Karpas-422 (cell line): ENCODE measurements around the gene GFOD2. TPM values are rescaled to one million over a fixed set of nuclear protein-coding genes. Genes with fewer than 3 reads are reported as not detected.

Experiments
- DNase-seq: peaks from one replicate; pipeline ENCODE4 v3.0.0-alpha.2; 2015
- H2AFZ ChIP-seq: fragments of 200-600 bp; sonication (generic); 2 replicates; pipeline ENCODE4 v1.6.1; 2014; ENCODE audit warnings: antibody characterized with exemption, low read length, mixed read lengths
- H3K27ac ChIP-seq: fragments of 200-600 bp; sonication (generic); 2 replicates; pipeline ENCODE4 v1.5.1; 2014; ENCODE audit warnings: mild to moderate bottlenecking, low read length, moderate library complexity
- H3K27me3 ChIP-seq: fragments of 200-600 bp; sonication (generic); 2 replicates; pipeline ENCODE4 v1.6.1; 2014; ENCODE audit warnings: low read length, mixed read lengths
- H3K36me3 ChIP-seq: fragments of 200-600 bp; sonication (generic); 2 replicates; pipeline ENCODE4 v1.6.1; 2014; ENCODE audit warnings: low read length, mixed read lengths; ENCODE audit not compliant: insufficient read depth
- H3K4me1 ChIP-seq: fragments of 200-600 bp; sonication (generic); 2 replicates; pipeline ENCODE4 v1.6.1; 2014; ENCODE audit warnings: mild to moderate bottlenecking, low read length, mixed read lengths
- H3K4me2 ChIP-seq: fragments of 200-600 bp; sonication (generic); 2 replicates; pipeline ENCODE4 v1.6.1; 2014; ENCODE audit warnings: low read length, low read depth, mild to moderate bottlenecking; ENCODE audit not compliant: poor library complexity, severe bottlenecking
- H3K4me3 ChIP-seq: fragments of 200-600 bp; sonication (generic); 2 replicates; pipeline ENCODE4 v1.5.1; 2014; ENCODE audit warnings: mild to moderate bottlenecking, antibody characterized with exemption, low read length, mixed read lengths
- H3K79me2 ChIP-seq: fragments of 200-600 bp; sonication (generic); 2 replicates; pipeline ENCODE4 v1.6.1; 2014; ENCODE audit warnings: mild to moderate bottlenecking, low read length, mixed read lengths
- H3K9ac ChIP-seq: fragments of 200-600 bp; sonication (generic); 2 replicates; pipeline ENCODE4 v1.6.0; 2014; ENCODE audit warnings: low read length
- H3K9me2 ChIP-seq: fragments of 200-600 bp; sonication (generic), shearing (Covaris generic); replicated peaks from 2 replicates; pipeline ENCODE4 v1.6.0; 2014; ENCODE audit warnings: mild to moderate bottlenecking, low read length, moderate library complexity; ENCODE audit not compliant: insufficient read depth
- H3K9me3 ChIP-seq: fragments of 300-700, 200-600 bp; sonication (generic); 2 replicates; pipeline ENCODE4 v1.6.1; 2014; ENCODE audit warnings: low read length, mixed read lengths
- H4K20me1 ChIP-seq: fragments of 200-600 bp; sonication (generic); 2 replicates; pipeline ENCODE4 v1.6.1; 2014; ENCODE audit warnings: mild to moderate bottlenecking, antibody characterized with exemption, low read length, low read depth; ENCODE audit not compliant: insufficient read depth
- total RNA-seq: library from RNA; depleted of rRNA; stranded (reverse); fragments of >200 nt; shearing (Covaris generic); gene quantifications from 2 replicates; pipeline ENCODE4 v1.2.3, GENCODE V29; 2014; ENCODE audit warnings: low replicate concordance

Gene GFOD2
- total RNA-seq, 1 experiment from 2014 or later: 12.9 TPM

DNA sequence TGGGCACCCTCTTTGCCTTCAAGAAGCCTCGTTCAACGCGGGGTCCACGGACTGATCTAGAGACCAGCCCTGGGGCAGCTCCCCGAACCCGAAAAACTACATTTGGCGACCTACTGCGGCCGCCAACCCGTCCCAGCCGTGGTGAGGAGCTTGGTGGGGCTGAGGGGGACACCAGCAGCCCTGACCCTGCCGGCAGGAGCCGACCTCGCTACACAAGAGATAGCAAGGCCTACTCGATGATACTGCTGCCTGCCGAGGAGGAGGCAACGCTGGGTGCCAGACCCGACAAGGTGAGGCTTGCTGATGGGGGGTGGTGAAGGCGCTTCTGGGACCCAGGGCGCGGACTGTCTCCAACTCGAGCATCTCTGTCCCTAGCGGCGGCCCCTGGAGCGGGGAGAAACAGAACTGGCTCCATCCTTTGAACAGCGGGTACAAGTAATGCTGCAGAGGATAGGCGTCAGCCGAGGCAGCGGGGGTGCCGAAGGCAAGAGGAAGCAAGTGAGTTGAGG lies 64.7 kb downstream of the GFOD2 start:
- no peaks in the 10 kb centered on the region for H3K9me2 ChIP-seq
- no peaks in the 10 kb centered on the region for H3K9me3 ChIP-seq
- H3K4me2 ChIP-seq: no peak overlapping the region
- no peaks in the 10 kb centered on the region for H3K27me3 ChIP-seq
- H3K4me3 ChIP-seq: no peak overlapping the region
- DNase-seq: no peak
- H3K36me3 ChIP-seq: no peaks in the 10 kb centered on the region
- peaks cover 13% of the 10 kb centered on the region for H3K79me2 ChIP-seq
- H3K4me1 ChIP-seq: peaks cover 10% of the 10 kb centered on the region
- no peak overlapping the region for H3K9ac ChIP-seq
- H3K27ac ChIP-seq: no peak overlapping the region
- H2AFZ ChIP-seq: no peak overlapping the region
- peaks cover under 1% of the 10 kb centered on the region; the same call in 1 of the 2 replicates for H4K20me1 ChIP-seq

DNA sequence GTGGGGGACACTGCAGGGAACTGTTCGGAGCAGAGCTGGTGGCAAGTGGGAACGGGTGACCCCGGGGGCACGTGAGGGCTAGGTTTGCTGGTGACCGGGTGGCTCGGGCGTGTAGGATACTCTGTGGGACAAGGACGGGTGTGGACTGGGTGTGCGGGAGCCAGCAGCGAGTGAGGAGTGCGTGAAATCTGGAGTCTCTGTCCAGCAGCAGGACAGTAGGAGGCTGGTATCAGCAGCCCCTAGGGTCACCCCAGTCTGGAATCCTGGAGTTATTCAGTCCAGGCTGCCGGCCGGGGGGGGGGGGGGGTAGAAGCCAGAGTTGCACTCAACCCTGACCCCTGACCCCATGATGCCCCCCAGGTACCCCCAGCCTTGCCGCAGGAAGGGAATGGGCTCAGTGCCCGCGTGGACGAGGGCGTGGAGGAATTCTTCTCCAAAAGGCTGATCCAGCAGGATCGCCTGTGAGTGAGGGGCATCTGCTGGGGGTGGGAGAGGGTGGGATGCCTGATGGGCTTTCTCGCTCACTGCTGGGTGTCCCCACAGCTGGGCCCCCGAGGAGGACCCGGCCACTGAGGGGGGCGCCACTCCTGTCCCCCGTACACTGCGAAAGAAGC lies 65.2 kb downstream of the GFOD2 start:
- no peaks in the 10 kb centered on the region for H3K9me3 ChIP-seq
- H3K4me3 ChIP-seq: no peak overlapping the region
- no peaks in the 10 kb centered on the region; the same call in 1 of the 2 replicates for H4K20me1 ChIP-seq
- no peak for DNase-seq
- no peak overlapping the region for H3K9ac ChIP-seq
- H2AFZ ChIP-seq: no peak overlapping the region
- H3K27me3 ChIP-seq: no peaks in the 10 kb centered on the region
- no peak overlapping the region for H3K27ac ChIP-seq
- no peak overlapping the region for H3K4me2 ChIP-seq
- no peaks in the 10 kb centered on the region for H3K36me3 ChIP-seq
- peaks cover 6% of the 10 kb centered on the region for H3K4me1 ChIP-seq
- peaks cover 7% of the 10 kb centered on the region for H3K79me2 ChIP-seq
- H3K9me2 ChIP-seq: no peaks in the 10 kb centered on the region

DNA sequence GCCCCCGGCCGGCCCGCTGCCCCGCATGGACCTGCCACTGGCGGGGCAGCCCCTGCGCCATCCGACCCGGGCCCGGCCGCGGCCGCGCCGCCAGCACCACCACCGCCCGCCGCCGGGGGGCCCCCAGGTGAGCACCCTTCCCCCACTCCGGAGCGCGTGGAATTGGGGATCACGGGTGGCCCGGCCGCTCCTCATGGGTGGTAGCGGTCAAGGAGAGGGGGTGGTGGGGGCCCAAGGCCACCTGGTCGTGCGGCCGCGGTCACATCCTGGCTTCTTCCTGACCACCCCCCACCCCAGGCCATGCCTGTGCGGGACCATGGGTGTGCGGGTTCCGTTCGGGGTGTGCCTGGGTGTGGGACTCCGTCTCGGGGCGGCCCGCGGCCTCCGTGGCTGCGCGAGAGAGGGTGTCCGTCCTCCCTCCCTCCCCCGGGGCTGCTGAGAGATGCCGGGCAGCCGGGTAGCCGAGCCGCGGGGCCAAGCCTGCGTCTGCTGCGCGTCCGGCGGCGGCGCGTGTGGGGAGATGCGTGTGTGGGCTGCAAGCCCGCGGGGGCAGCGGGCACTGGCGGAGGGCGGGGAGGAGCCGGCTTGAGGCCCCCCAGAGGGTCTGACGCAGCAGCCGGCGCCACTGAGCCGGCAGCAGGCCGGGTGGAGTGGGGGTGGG lies 65.9 kb downstream of the GFOD2 start:
- no peaks in the 10 kb centered on the region for H4K20me1 ChIP-seq
- no peaks in the 10 kb centered on the region for H3K36me3 ChIP-seq
- H3K79me2 ChIP-seq: peaks cover under 1% of the 10 kb centered on the region; the same call in 1 of the 2 replicates
- no peak overlapping the region for H3K9ac ChIP-seq
- H3K4me2 ChIP-seq: no peak overlapping the region
- H3K4me1 ChIP-seq: no peaks in the 10 kb centered on the region; the same call in 1 of the 2 replicates
- H3K27ac ChIP-seq: no peak overlapping the region
- no peaks in the 10 kb centered on the region for H3K9me2 ChIP-seq
- H3K9me3 ChIP-seq: no peaks in the 10 kb centered on the region
- DNase-seq: no peak
- H3K27me3 ChIP-seq: no peaks in the 10 kb centered on the region
- no peak overlapping the region for H3K4me3 ChIP-seq
- H2AFZ ChIP-seq: no peak overlapping the region

DNA sequence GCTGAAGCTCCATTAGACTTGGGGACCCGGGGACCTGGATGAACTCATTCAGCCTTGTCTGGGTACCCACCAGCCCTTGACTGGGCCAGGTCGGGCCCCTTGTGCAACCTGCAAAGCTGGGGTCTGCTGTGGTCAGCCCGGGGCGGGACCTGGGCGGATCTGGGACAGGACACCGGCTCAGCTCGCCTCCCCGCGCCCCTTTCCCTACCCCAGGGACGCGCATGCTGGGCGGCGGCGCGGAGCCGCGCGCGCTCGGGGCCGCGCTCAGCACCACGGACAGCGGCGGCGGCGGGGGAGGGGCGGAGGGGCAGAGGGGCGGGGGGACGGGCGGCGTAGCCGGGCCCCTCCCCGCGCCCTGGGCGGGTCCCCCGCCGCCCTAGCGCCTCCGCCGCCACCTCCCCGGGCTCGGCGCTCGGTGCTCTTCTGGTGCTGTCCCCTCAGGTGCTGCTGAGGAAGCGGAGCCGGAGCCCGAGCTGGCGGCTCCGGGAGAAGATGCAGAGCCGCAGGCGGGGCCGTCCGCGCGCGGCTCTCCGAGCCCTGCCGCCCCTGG lies 66.5 kb downstream of the GFOD2 start:
- no peak overlapping the region for H2AFZ ChIP-seq

DNA sequence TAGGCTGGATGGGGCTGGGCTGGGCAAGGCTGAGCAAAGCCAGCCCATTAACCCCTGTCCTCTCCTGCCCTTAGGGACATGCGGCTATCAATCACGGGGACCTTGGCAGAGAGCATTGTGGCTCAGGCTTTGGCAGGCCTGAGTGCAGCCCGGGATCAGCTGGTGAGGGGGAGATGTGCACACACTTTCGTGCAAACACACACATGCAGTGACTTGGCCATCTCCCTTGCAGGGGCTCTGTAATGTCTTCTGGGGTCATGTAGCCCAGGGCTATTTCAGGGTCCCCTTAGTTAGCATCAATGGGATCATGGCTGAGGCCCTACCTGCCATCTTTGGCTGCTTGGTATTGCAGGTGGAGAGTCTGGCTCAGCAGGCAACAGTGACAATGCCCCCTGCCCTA lies 67.3 kb downstream of the GFOD2 start:
- Histone ChIP-seq H3K27me3 (no peaks in the 10 kb centered on the region), H3K36me3 (no peaks in the 10 kb centered on the region), H3K9ac (no peak overlapping the region), H3K27ac (no peak overlapping the region), H3K4me2 (no peak overlapping the region), H3K9me3 (no peaks in the 10 kb centered on the region), H3K79me2 (no peaks in the 10 kb centered on the region), H2AFZ (no peak overlapping the region), H4K20me1 (no peaks in the 10 kb centered on the region), H3K9me2 (no peaks in the 10 kb centered on the region), H3K4me3 (no peak overlapping the region), H3K4me1 (no peaks in the 10 kb centered on the region)
- DNase-seq: no peak

More for the DNA sequence above, 66.5 kb downstream of the GFOD2 start:
- H3K27ac ChIP-seq: no peak overlapping the region
- H3K9me3 ChIP-seq: no peaks in the 10 kb centered on the region
- no peak for DNase-seq
- H3K4me2 ChIP-seq: no peak overlapping the region
- H3K79me2 ChIP-seq: no peaks in the 10 kb centered on the region
- no peaks in the 10 kb centered on the region for H3K27me3 ChIP-seq
- no peak overlapping the region for H3K4me3 ChIP-seq
- H3K36me3 ChIP-seq: no peaks in the 10 kb centered on the region
- no peak overlapping the region for H3K9ac ChIP-seq
- H3K9me2 ChIP-seq: no peaks in the 10 kb centered on the region
- no peaks in the 10 kb centered on the region for H3K4me1 ChIP-seq
- no peaks in the 10 kb centered on the region for H4K20me1 ChIP-seq

DNA sequence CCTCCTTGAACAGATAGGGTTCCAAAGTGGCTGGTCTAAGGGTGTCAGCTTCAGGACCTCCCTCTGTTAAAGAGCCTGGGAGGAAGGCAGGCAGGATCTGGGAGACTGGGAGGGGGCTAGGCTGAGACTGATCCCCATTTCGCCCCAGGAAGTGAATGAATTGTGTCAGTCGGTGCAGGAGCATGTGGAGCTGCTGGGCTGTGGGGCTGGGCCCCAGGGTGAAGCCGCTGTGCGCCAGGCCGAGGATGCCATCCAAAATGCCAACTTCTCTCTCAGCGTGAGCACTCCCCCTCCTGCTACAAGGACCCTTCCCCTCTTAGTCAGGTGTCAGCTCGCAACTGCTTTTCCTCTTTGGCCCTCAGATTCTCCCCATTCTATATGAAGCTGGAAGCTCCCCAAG lies 68.1 kb downstream of the GFOD2 start:
- Histone ChIP-seq H3K79me2 (no peaks in the 10 kb centered on the region), H3K4me2 (no peak overlapping the region)

GRCh38 chr16:67650023-67650422 lies 69.1 kb downstream of the GFOD2 start:
- no peaks in the 10 kb centered on the region for H3K9me3 ChIP-seq
- H3K36me3 ChIP-seq: no peaks in the 10 kb centered on the region
- H3K4me1 ChIP-seq: peaks cover 11% of the 10 kb centered on the region
- H4K20me1 ChIP-seq: no peaks in the 10 kb centered on the region
- H3K27me3 ChIP-seq: no peaks in the 10 kb centered on the region
- H3K9me2 ChIP-seq: no peaks in the 10 kb centered on the region
- H3K4me3 ChIP-seq: no peak overlapping the region
- H3K4me2 ChIP-seq: no peak overlapping the region
- DNase-seq: no peak
- H3K27ac ChIP-seq: no peak overlapping the region
- no peak overlapping the region for H2AFZ ChIP-seq
- H3K79me2 ChIP-seq: 0 out of 2 replicates have a peak, but pooled peaks cover 5% of the 10 kb centered on the region
- no peak overlapping the region for H3K9ac ChIP-seq

More for the DNA sequence above, 68.1 kb downstream of the GFOD2 start:
- no peaks in the 10 kb centered on the region for H4K20me1 ChIP-seq
- H3K27me3 ChIP-seq: no peaks in the 10 kb centered on the region
- no peaks in the 10 kb centered on the region for H3K9me3 ChIP-seq
- H3K9me2 ChIP-seq: no peaks in the 10 kb centered on the region
- H3K4me1 ChIP-seq: peaks cover 1% of the 10 kb centered on the region
- no peak for DNase-seq
- H3K4me3 ChIP-seq: no peak overlapping the region
- H2AFZ ChIP-seq: no peak overlapping the region
- H3K36me3 ChIP-seq: no peaks in the 10 kb centered on the region
- no peak overlapping the region for H3K27ac ChIP-seq
- H3K9ac ChIP-seq: no peak overlapping the region

DNA sequence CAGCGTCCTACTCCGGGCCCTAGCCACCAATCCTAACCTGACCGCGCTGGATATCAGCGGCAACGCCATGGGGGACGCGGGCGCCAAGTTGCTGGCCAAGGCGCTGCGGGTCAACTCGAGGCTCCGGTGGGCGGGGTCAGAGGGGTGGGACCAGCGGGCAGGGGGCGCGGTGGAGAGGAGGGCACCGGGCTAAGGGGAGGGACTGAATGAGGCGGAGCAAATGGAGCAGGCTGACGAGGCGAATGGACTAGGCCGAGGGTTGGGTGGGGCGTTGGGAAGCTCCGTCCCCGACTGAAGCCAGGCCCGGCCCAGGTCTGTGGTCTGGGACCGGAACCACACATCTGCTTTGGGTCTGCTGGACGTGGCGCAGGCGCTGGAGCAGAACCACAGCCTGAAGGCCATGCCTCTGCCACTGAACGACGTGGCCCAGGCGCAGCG lies 69.6 kb downstream of the GFOD2 start:
- Histone ChIP-seq H4K20me1 (no peaks in the 10 kb centered on the region), H2AFZ (no peak overlapping the region), H3K4me3 (no peak overlapping the region), H3K4me1 (peaks cover 12% of the 10 kb centered on the region), H3K36me3 (no peaks in the 10 kb centered on the region), H3K79me2 (0 out of 2 replicates have a peak, but pooled peaks cover 5% of the 10 kb centered on the region), H3K27me3 (no peaks in the 10 kb centered on the region), H3K9me3 (no peaks in the 10 kb centered on the region), H3K9me2 (no peaks in the 10 kb centered on the region), H3K4me2 (no peak overlapping the region), H3K27ac (no peak overlapping the region), H3K9ac (no peak overlapping the region)
- peak; percentile 62 for DNase-seq
